ENCODE measurements around the gene TAF9. TPM values are rescaled to one million over a fixed set of nuclear protein-coding genes. Genes with fewer than 3 reads are reported as not detected.

TAF9 gene
- total RNA-seq, 4 donors from 2014 or later: 35.3 to 58.6 (median 45.6) TPM

- Histone ChIP-seq H3K9me3 (no peaks in the 10 kb centered on the region), H3K36me3 (peaks cover 0 to 36% of the 10 kb centered on the region in 2 donors), H3K4me1 (no peaks in the 10 kb centered on the region), H3K27ac (no peak within 1 kb of the TSS), H3K27me3 (no peaks in the 10 kb centered on the region), H3K4me3 (peak within 1 kb of the TSS in 3 of 4 donors; percentile 19 to 38 (median 29))
- intact Hi-C loops (cut with DNase I; ENCODE audit: low total_unique reads): no loop called here
- TF ChIP-seq POLR2A (IDR thresholded peaks at IDR 0.05): no peak
- TF ChIP-seq CTCF (IDR thresholded peaks at IDR 0.05 in 4 of 5, conservative IDR thresholded peaks at IDR 0.05 in 1 of 5): no peak
- DNase-seq (no peak), ATAC-seq (no peak)
- in situ Hi-C loops (cut with MboI; ENCODE audit: low sequenced_read_pairs in 4 of 4): no loop called here
Measured at GRCh38 chr5:69414885-69415583, 45.7 kb upstream of the TAF9 start, which contains the start of gene MARVELD2. MARVELD2 (plus strand) TSS chr5:69415116; CDS start chr5:69419386, 4,270 bp downstream.

GRCh38 chr5:69404659-69405330 is 35.5 kb upstream of the TAF9 start:
- Histone ChIP-seq H3K4me1 (no peaks in the 10 kb centered on the region), H3K27ac (no peak overlapping the region), H3K27me3 (no peaks in the 10 kb centered on the region), H3K4me3 (no peak overlapping the region), H3K9me3 (no peaks in the 10 kb centered on the region), H3K36me3 (peaks cover 0 to 30% of the 10 kb centered on the region in 2 donors)
- ATAC-seq (no peak), DNase-seq (no peak)
- TF ChIP-seq POLR2A (IDR thresholded peaks at IDR 0.05): no peak
- TF ChIP-seq CTCF (IDR thresholded peaks at IDR 0.05 in 4 of 5, conservative IDR thresholded peaks at IDR 0.05 in 1 of 5): no peak
- in situ Hi-C loops (cut with MboI; ENCODE audit: low sequenced_read_pairs in 4 of 4) (no loop called here), intact Hi-C loops (cut with DNase I; ENCODE audit: low total_unique reads) (no loop called here)

- H3K27ac ChIP-seq: no peak overlapping the region
- DNase-seq (no peak), ATAC-seq (no peak)
- no peaks in the 10 kb centered on the region for H3K27me3 ChIP-seq
- TF ChIP-seq POLR2A (IDR thresholded peaks at IDR 0.05) (no peak), CTCF (IDR thresholded peaks at IDR 0.05 in 4 of 5, conservative IDR thresholded peaks at IDR 0.05 in 1 of 5) (no peak)
- in situ Hi-C loops (cut with MboI; ENCODE audit: low sequenced_read_pairs in 4 of 4): loop anchor here in 1 of 4 donors (10.0 kb wide), 1 partner anchor 284 kb away; the partner anchor contains the start of gene SLC30A5
- no peak overlapping the region for H3K4me3 ChIP-seq
- H3K4me1 ChIP-seq: no peaks in the 10 kb centered on the region
- H3K9me3 ChIP-seq: no peaks in the 10 kb centered on the region
- H3K36me3 ChIP-seq: peaks cover 6 to 71% of the 10 kb centered on the region in 2 donors
- intact Hi-C loops (cut with DNase I; ENCODE audit: low total_unique reads): no loop called here
Measured at GRCh38 chr5:69378376-69378775, 9.1 kb upstream of the TAF9 start.

- Histone ChIP-seq H3K27ac (no peak overlapping the region), H3K4me1 (peaks cover 13 to 15% of the 10 kb centered on the region in 2 donors), H3K36me3 (peaks cover 0 to 38% of the 10 kb centered on the region in 2 donors), H3K9me3 (no peaks in the 10 kb centered on the region), H3K27me3 (no peaks in the 10 kb centered on the region), H3K4me3 (no peak overlapping the region)
- DNase-seq (no peak), ATAC-seq (no peak)
- TF ChIP-seq POLR2A (IDR thresholded peaks at IDR 0.05) (no peak), CTCF (IDR thresholded peaks at IDR 0.05 in 4 of 5, conservative IDR thresholded peaks at IDR 0.05 in 1 of 5) (no peak)
- in situ Hi-C loops (cut with MboI; ENCODE audit: low sequenced_read_pairs in 4 of 4): loop anchor here in 3 of 4 donors (10.0 to 25.0 kb wide), 3 partner anchors 263 to 288 kb away; partner anchors contain the start of gene SLC30A5 (in 2 of the 3)
- intact Hi-C loops (cut with DNase I; ENCODE audit: low total_unique reads): no loop called here
Measured at GRCh38 chr5:69374911-69375446, 5.7 kb upstream of the TAF9 start.

Data from gastrocnemius medialis (tissue), 4 donors.